Limb (tissue), 2 donors: Measurements from ENCODE around the gene SMARCC1.

Experiments
- DNase-seq, 2 donors: peaks; one replicate each; pipeline ENCODE4 v3.0.0-alpha.2; 2016; ENCODE audit errors: extremely low spot score in 2 of 2

SMARCC1 gene

DNA sequence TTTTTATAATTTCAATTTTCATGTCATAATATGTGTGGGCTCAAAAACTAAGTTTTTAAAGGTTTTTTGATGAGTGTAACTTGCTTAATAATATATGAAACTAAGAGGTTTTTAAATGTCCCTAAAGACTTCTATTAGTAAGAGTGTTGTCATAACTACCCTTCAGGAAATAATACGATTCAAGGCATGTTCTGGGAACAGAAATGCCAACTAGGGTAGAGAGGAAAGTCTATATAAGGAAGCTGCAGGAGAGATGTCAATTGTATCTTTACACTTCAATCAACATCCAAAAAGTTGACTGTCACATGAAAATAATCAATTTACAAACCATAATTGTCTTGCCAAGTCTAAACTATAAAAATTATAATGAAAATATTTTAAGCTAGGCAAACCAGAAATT, 76.3 kb downstream of the SMARCC1 start:
- DNase-seq, result no peak

DNA sequence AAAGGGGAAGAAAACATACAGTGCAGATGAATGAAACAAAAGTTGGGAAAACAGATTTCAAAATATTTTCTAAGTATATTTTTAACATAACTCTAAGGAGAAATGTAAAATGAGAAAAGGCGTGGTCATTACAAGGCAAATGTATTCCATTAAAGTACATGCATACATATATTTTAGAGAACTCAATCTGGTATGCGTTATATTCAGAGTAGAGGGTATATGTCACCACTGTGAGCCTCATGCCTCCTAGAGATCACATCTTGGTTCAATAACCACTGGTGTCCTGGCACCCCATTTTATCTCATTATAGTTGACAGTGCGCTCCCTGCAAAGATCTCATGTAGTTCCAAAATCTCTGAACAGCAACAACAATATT, 77.5 kb downstream of the SMARCC1 start:
- DNase-seq, result no peak

DNA sequence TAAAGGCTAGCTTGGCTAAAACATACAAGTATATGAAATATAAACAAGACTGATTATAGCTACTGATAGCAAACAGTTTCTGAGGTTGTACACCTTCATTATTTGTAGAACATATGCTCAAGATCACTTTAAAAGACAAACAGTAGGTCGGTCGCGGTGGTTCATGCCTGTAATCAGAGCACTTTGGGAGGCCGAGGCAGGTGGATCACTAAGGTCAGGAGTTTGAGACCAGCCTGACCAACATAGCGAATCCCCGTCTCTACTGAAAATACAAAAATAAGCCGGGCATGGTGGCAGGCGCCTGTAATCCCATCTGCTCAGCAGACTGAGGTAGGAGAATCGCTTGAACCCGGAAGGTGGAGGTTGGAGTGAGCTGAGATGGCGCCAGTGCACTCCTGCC, 80.3 kb downstream of the SMARCC1 start:
- no peak for DNase-seq

DNA sequence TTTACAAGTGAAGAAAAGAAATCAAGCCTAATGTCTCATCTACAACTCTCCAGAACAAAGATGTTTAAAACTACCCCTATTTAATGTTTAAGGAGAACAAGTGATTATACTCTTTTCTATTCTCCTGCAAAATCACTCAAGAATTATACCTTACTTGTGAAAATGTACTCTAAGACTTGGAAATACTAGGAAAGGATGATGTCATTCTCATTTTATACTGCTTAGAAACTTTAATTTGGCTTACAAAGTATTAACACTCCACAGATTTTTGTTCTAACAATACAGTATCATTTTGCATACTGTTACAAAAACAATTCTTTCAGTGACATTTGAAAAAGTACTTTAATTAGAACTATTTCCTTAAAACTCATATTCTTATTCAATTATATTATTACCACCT, 89.5 kb downstream of the SMARCC1 start:
- DNase-seq, result no peak

DNA sequence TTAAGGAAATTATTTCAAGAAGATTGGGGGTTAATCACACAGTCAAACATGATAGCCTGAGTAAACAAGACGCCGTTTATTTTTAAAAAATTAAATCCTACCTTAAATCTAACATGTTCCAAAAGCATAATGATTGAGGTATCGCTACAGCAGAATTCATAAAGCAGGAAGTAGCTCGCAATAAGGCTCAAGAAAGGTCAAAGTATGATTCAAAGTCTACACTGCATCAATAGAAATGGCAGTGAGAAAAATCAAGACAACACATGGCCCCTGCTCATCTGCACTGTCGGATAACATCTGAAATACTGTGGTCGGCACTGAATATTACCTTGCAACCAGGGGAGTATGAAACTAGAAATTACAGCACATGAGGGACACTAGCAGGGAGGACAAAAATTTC, 93.2 kb downstream of the SMARCC1 start:
- no peak for DNase-seq

DNA sequence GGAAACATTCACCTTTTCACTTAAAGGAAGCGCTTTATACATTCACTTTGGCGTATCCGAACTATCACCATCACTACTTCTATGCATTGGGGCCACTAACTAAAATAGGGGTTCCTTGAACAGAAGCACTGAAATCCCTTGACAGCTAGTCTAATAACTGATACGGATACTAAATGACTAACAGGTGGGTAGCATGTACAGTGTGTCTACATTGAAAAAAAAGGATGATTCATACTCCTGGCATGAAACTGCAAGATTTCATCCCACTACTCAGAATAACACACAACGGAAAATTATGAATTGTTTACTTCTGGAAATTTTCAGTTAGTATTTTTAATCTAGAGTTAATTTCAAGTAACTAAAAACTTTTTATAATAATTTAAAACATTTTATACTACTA, 96.7 kb downstream of the SMARCC1 start:
- DNase-seq, result no peak

DNA sequence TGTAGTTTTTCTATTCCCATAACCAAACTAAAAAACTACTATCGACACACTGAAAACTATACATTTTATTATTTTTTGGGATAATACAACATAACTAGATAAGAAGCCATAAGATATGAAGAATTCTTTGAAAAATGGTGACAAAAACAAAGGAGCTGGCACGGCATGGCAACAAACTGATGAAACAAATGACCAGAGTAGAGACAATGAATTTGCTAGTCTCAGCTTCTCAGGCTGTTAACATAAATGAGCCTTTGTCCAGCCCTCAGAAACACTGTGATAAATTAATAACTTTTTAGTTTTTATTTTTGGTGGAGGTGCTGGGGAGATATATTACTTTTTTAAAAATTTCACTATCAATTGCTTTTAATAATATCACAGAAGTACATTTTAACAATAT, 100.7 kb downstream of the SMARCC1 start:
- no peak for DNase-seq

DNA sequence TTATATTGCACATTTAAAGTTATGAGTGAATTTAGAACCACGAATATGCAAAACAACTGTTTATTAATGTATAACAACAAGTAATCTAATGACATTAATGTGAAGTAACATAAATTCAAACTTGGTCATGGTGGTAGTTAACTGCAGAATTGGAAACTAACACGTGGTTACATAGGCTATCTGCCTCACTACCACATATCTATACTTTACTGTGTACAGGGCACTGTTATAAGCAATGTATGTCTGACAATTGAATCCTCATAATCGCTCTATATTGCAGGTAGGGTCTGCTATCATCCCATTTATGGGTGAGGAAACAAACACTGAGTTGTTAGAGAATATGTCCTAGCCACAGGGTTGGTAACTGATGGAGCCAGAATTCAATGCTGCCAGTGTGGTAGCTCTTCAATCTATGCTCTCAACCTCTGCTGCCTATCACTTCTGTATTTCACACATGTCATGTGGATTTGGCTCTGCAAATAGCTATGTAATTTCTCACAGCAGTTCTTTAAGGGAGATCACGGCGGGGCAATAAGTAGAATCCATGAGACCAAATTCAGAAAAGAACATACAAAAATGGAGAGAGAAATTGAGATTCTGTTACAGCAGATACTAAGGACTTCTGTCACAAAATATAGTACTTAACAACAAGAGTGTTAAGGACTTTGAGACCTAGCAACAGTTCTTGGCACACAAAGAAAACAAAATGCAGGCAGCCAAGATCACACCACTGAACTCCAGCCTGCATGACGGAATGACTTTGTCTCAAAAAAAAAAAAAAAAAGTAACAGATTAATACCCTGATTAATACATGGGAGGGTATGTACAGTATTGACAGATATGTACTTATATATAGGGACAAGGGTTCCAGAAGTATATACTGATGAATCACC, 103.0 kb downstream of the SMARCC1 start:
- DNase-seq, result no peak

DNA sequence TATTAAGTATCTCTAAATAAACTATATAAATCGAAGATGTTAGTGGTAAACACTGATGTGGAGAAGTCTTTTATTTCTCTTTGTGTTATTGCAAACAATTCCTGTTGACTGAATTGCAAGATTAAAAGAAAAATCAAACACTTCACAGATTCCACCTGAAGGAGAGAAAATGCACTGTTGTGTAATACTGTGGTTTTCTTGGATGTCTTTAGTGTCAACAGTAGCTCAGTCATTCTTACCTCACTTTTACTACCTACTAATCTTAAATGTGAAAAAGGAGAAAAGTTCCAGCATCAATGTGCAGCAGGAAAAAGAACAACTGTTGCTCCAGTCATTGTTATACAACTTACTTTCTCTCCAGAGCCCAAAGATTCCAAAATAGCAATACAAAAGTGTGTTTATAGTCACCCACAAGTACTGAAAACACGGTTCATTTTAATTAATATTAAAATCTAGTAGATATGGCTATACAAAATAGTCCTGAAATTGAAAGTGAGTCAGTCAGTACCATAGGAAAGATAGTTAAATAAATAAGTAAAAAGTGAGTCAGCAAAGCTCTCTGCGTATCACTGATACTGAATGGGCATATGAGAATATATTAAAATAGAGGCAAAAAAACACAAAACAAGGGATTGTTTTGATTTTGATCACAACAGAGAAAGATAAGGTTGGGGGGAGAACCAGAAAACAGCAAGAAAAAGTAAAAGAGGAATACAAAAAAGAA, 112.5 kb downstream of the SMARCC1 start:
- no peak for DNase-seq

DNA sequence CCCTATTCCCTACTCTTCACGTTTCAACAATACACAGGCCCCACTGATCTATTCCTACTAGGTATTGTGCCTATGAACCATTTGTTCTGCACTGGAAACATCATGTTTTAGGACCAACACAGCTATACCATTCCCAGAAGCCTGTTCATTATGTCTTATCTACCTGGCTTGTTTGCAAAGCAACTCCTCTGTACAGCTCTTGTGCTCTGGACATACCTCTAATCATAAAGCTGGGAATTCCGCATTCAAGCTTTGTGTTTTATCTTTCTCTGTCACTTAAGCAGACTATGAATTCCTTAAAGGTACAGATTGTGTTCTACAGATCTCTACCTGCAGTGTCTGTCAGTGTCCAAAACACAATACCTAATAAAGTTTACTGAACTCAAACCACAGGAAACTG, 115.6 kb downstream of the SMARCC1 start:
- DNase-seq, result no peak

DNA sequence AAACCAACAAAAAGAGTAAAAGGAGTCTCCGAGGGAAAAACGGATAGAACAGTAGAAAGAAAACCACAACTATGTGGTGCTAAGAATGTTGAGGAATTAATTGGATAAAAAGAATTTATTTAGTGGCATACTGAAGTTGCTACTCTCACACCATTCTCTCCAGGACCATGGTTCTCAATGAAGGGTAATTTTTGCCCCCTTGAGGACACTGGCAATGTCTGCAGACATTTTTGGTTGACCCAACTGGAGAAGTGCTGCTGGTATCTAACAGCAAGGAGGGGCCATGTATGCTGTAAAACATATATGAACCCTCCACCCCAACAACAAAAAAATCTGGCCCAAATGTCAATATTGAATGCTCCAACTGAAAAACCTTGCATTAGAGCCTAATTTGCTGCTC, 117.2 kb downstream of the SMARCC1 start:
- no peak for DNase-seq

DNA sequence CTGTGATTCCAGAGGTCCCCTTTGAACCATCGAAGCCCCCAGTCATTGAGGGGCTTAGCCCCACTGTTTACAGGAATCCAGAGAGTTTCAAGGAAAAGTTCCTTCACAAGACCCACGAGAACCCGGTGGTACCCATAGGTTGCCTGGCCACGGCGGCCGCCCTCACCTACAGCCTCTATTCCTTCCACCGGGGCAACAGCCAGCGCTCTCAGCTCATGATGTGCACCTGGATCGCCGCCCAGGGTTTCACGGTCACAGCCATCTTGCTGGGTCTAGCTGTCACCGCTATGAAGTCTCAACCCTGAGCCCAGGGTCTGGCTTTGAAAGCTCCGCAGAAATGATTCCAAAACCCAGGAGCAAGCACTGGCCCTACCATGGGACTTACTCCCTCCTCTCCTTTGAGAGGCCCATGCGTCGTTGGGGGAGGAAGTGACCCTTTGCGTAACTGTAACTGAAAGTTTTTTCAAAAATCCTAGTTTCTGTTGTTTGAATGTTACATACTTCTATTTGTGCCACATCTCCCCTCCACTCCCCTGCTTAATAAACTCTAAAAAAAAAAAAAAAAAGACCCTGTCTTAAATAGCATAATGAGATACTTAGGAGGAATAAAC, 118.0 kb downstream of the SMARCC1 start:
- no peak for DNase-seq

DNA sequence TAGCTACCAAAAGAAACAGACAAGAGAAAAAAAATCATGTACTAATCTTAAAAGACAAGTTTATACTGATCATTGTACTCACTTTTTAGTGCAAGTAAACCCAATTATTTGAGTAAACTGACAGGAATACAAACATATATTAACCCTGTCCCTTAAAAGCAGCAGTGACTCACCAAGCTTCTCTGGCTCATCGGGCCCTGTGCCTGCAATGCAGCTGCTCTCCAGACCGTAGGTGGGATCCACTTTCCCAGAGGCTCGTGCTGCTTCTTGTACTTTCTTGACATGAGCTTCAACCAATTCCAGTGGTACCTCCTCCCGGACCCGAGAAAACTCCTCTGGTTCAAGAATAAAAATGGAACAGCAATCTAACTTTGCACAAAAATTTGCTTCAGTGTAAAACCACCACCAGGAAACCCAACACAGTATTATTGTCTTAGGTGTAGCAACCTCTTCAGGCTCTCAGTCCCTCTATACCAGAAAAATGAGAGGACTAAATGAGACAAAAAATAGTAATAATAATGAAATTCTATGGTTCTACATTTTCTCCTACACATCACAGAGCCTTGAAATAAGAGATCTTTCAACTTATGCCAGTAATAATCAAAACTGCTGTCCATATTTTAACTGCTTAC, 120.5 kb downstream of the SMARCC1 start:
- no peak for DNase-seq

DNA sequence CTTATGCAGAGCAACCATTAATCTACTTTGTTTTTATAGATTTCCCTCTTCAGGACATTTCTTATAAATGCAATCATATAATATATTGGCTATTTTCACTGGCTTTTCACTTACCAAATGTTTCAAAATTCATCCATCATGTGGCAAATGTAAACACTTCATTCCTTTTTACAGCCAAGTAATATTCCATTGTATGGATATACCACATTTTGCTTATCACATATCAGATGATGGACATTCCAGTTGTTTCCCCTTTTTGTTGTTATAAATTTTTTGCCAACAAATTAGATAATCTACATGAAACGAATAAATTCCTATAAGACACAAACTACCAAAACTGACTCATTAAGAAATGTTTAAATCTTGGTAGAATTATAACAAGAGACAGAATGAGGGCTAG, 123.2 kb downstream of the SMARCC1 start:
- no peak for DNase-seq

DNA sequence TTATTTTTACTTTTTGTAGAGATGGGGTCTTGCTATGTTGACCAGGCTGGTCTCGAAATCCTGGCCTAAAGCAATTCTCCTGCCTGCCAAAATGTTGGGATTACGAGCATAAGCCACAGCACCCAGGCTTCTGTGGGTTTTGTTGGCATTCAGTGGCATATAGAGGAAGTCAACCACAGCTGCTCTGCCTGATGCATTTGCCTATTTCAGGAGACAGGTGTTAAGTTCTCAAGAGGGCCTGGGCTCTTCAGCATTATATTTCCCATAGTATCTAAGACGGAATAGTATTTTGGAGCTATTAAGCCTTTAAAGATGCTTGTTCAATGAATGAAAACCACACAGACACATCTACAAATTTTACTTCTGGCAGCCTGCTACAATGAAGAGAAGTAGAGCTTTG, 129.6 kb downstream of the SMARCC1 start:
- DNase-seq, result no peak

DNA sequence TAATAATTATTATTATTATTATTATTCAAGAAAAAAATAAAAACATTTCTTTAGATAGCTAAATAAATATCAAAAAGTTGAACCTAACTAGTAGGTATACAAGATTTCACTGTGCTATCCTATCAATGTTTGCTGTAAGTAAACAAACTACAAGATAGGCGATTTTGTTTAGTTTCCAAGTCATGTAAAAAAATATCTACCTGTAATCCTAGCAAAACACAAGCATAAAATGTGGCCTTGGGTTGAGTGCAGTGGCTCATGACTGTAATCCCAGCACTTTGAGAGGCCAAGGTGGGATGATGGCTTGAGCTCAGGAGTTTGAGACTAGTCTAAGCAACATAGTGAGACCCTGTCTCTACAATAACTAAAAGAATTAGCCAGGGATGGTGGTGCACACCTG, 131.4 kb downstream of the SMARCC1 start:
- DNase-seq, result no peak

DNA sequence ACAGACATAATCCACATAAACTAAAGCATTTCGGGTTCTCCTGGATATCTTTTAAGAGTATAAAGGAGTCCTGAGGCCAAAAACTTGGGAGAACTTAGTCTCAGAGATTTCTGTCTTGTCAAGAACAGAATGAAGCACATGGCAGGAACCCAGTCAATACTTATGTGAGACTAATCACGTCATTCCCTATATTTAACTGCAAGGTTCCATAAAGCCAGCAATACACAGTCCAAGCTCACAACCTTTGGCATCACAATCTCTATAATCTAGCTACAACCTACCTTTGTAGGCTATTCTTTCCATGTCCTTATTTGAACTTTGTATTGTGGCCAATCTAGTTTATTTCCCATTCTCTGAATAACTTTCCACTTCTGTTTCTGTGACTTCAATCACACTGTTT, 134.1 kb downstream of the SMARCC1 start:
- no peak for DNase-seq

DNA sequence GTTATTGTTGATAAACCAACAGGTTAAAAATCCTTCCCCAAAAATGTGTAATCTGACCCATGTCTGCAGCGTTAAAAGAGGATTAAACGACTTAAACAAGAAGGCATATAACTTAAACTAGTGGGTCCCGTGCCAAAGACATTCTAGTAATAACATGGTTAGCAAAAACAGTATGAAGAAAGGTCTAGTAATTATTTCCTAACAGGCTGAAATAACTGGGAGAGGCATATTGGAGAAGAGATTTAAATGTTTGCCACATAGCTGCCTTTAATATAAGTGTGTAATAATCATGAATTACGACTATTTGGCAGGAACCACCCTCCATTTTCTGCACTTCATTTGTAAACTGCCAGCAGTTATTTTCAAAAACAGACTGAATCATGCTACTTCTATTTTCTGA, 135.3 kb downstream of the SMARCC1 start:
- DNase-seq, result no peak

DNA sequence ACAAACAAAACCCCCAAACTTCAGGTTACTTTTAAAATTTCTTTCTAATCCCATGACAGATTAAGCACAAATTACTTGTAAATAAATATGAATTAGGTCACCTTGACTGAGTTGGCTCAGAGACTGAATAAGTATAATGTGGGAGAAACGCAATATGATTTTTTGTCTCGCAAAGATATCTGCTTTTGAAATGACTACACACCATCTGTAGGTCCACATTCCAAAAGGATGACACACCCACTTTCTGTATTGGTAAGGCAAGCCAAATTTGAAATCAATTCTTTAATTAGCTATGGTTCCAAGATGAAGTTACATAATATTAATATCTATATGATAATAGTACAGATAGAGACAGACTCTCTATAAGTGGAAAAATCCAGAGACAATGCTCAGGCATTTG, 136.1 kb downstream of the SMARCC1 start:
- no peak for DNase-seq

DNA sequence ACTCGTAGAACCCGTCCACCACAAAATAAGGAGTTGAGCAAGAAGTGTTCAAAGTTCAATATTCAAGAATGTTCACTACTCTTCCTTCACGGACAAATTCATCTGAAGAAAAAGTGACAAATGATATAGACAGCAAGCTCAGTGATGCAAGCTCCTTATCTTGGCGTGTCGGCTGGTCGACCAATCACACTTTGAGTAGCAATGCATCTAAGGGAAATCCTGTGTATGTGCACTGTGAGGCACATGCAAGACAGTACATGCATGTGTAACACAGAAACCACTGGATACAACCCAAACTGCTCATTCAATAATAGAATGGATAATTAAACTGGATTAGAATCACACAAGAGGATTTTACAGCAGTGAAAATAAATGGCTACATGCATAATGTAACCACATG, 138.6 kb downstream of the SMARCC1 start:
- no peak for DNase-seq

DNA sequence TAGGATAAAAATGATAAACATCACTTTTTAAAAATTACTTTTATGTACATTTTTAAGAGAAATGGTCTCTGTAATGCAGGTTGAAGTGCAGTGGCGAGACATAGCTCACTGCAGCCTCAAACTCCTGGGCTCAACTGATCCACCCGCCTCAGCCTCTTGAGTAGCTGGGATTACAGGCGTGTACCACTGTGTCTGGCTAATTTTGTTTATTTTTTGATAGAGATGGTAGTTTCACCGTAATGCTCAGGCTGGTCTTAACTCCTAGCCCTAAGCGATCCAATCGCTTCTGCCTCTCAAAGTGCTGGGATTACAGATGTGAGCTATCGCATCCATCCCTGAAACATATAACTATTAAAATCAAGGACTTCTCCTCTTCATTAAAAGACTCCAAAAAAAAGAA, 140.0 kb downstream of the SMARCC1 start:
- DNase-seq, result no peak

DNA sequence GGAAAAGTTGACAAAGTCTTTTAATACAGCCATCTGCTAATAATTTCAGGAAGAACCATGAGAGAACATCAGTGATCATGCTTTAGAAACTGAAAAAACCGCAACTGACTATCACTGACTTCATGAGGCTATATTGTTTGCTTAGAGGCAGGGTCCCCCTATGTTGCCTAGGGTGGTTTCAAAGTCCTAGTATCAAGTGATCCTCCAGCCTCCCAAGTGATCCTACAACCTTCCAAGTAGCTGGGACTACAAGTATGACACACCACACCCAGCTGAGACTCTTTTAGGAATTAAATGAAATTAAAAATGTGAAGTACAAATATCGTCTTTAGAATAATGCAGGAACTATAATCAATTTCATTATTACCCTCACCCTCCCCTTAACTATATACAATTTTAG, 144.8 kb downstream of the SMARCC1 start:
- DNase-seq, result no peak
